ENCODE data around the gene NSMCE1.
"Not testable (repeated sequence)": the region's sequence is repeated elsewhere in the genome, so short reads cannot be mapped to it uniquely, and the experiment has no call there.

Gene NSMCE1

DNA sequence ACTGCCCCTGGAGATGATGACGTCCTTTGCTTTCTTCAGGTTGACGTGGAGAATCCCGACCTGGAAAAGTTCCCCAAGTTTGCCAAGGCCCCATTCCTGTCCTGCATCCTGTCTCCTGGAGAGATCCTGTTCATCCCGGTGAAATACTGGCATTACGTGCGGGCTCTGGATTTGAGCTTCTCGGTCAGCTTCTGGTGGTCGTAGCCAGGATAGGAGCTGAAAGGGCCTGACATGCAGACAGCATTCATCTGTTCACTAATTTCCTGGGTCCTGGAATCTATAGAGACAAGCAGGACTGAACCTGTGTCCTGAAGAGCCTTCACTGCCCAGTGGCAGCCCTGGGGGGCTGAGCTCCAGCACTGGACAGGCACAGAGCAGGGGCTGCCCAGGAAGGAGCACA is 48.0 kb downstream of the NSMCE1 start:
- DNase-seq (ENCODE audit: low read depth in 2 of 2, low spot score in 1 of 2), result no peak

DNA sequence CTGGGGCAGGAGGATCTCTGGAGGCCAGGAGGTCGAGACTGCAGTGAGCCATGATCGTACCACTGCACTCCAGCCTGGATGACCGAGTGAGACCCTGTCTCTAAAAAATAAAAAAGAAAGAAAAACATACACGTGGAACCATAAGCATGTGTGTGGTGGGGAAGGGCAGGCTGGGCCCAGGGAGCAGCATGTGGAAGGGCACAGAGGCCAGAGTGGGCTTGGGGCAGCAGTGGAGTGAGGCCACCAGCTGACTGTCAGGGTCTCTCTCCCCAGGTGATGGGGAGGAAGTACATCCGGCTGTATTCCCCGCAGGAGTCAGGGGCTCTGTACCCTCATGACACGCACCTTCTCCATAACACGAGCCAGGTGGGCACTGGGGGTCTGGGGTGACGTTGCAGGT is 48.5 kb downstream of the NSMCE1 start:
- no peak for DNase-seq (ENCODE audit: low read depth in 2 of 2, low spot score in 1 of 2)

DNA sequence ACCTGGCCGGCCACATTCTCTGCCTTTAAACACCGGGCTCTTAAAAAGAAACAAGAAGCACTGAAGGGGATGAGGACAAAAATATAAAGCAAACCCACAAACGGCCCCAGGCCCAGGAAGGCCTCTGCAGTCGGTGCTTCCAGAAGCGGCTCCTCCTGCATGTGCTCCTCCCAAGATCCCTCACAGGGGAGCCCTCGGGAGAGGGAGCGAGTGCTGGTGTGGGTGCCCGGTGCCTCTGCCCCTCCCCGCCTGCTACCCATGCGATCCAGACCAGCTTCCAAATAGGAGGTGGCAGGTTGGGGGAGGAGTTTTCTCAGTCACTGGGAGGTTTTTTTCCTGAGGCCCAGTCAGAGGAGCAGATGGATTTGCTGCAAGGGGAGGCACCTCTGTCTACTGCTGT is 49.4 kb downstream of the NSMCE1 start:
- DNase-seq (ENCODE audit: low read depth in 2 of 2, low spot score in 1 of 2), result no peak

DNA sequence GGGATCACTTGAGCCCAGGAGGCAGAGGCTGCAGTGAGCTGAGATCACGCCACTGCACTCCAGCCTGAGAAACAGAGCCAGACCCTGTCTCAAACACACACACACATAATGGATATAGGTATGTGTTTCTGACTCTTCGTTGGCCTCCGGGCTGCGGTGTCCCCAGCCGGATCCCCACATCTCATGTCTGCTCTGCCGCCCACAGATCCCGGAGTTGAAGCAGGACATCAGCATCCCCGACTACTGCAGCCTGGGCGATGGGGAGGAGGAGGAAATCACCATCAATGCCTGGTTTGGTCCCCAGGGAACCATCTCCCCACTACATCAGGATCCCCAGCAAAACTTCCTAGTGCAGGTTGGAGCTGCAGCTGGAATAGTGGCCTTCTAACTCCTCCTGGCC is 49.8 kb downstream of the NSMCE1 start:
- DNase-seq (ENCODE audit: low read depth in 2 of 2, low spot score in 1 of 2), result no peak

DNA sequence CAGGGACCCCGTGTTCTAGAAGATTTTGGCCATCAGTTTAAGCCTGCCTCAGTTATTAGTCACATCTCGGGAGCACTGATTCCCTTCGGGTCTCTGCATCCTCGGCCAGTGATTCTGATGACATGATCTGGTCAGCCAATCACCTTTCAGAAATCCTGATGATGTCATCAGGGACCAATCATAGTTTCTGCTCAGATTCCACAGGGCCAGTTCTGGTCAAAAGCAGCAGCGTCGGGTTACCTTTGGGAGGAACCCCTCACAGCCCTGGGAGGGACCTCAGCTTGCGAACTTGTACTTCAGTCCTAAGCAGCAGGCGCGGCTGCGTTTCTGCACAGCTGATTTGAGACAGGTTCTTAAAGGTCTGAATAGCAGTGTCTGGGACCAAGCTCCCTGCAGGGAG is 51.3 kb downstream of the NSMCE1 start:
- DNase-seq (ENCODE audit: low read depth in 2 of 2, low spot score in 1 of 2), result no peak

DNA sequence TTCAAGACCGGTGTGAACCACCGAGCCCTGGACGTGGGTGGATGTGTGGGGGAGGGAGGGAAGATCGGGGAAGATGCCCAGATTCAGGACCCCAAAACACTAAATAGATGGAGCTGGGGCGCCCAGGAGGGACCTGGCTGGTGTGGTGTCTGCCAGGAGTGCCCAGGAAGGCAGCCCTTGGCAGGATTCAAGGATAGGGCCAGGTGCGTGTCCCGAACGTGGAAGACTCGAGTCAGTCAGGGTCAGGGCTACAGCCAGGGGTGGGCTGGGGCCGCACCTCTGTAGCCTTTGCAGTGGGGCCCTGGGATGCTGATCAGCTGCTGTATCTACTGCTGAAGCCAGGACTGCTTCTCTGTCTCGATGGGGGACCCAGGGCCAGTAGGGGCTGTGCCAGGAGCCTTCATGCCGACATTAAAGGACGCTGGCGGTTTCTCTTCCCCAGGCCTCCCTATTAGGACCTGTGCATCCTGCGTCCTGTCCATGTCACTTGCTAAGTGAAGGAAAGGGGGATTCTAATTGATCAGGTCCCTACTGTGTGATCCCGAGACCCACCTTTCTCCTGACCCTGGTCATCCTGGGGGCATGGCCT is 52.2 kb downstream of the NSMCE1 start:
- no peak for DNase-seq (ENCODE audit: low read depth in 2 of 2, low spot score in 1 of 2)

DNA sequence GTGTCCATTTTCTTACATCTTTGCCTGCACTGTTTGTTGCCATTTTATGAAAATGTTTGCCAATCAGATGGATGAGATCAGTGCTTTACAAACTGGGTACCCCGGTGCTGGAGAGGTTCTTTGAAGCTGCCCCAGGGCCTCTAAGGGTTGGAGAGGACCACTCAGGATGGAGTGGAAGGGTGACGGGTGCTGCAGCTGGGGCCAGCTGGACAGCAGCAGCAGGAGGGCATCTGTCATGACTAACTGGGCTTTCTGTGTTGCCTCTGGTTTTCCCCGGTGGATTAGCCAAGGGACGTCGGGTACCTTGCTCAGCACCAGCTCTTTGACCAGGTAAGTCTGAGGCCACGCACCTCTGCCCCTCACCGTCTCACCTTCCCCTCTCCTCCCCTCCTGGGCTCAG is 52.9 kb downstream of the NSMCE1 start:
- no peak for DNase-seq (ENCODE audit: low read depth in 2 of 2, low spot score in 1 of 2)

DNA sequence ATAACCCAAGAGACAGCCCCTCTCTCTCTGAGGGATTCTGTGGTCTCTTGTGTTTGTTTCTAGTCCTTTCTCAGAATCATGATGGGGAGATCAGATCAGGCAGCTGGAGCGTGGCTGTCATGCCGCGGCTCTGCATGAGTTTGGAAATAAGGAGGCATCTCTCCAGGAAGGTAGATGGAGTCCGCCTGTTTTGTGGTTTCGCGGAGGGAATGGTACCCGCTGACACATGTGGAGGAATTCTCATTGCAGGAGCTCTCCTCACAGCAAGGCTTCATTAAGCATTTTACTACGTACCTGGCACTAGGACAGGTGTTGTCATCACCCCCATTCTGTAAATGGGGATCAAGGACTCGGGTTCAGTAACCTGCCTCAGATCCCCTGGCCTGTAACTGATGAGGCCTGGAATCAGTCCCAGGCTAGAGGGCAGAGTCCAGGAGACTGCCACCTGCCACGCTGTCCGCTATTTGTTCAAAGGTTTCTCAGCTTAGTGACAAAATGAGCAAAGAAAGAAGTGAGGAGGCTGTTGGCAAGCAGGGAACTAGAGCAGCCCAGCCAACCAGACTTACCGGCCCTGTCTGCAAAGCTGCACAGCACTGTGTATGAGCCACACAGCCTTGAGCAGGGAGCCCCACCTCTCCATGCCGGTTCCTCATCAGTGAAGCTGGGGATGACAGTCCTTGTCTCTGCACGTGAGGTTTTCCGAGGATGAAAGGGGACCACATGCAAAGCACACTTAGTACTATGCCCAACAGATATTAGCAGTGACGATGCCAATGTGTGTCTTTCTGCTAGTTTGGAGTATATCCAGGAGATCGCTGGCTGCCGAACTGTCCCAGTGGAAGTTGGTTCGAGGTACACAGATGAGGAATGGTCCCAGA is 54.2 kb downstream of the NSMCE1 start:
- DNase-seq (ENCODE audit: low read depth in 2 of 2, low spot score in 1 of 2), result no peak

DNA sequence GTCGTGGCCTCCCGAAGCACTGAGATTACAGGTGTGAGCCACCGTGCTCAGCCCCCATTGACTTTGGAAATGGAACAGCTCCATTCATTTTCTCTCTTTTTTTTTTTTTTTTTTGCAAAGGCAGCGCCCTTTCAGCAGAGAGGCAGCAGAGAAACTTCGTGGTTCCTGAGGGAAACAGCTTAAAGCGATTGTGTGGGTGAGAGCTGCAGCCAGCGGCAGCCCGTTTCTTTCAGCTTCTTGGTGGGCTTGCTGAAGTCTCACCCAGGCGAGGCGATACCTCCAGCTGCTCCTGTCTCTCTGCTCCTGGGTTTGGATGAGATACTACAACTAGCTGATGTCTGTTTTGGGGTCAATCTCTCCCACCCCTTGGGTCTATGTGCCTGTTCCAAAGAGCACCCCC is 57.5 kb downstream of the NSMCE1 start:
- no peak for DNase-seq (ENCODE audit: low read depth in 2 of 2, low spot score in 1 of 2)

DNA sequence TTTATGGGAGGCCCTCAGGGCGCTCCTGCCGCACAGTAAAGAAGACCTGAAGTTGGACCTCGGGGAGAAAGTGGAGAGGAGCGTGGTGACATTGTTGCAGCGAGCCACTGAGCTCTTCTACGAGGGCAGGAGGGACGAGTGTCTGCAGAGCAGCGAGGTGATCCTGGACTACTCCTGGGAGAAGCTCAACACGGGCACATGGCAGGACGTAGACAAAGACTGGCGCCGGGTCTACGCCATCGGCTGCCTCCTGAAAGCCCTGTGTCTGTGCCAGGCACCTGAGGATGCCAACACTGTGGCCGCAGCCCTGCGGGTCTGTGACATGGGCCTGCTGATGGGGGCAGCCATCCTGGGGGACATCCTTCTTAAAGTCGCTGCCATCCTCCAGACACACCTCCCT is 58.4 kb downstream of the NSMCE1 start:
- DNase-seq (ENCODE audit: low read depth in 2 of 2, low spot score in 1 of 2), result no peak

DNA sequence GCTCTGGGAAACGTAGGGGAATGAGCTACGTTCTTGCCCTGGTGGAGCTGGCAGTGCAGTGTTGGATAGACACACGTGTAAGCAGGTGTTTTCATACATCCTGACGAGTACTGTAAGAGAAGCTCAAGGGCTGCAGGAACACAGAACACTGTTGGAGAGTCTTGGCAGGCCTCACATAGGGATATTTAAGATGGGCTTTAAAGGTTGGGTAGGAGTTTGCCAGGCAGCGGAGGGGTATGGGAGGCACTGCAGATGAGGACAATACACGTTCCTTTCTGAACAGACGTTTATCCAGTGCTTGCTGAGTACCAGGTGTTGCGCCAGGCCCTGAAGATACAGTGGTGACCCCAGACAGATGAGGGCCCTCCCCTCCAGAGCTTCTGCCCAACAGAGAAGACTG is 59.0 kb downstream of the NSMCE1 start:
- DNase-seq (ENCODE audit: low read depth in 2 of 2, low spot score in 1 of 2), result no peak

DNA sequence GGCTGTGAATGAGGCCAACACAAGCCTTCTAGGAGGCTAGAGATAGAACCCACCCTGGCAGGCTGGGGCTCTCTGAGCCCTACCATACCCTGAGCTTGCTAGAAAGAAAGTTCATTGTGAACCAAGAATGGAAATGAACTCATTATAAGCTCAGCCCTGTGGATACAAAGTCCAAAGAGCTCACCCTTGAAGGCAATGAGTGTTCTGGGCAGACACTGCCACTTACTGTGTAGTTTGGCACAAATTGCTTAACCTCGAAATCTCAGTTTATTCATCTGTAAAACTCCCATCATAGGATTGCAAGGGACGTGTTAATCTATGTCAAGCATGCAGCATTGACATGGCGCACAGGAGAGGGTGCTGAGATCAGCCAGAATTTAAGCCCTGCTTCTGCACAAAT is 59.8 kb downstream of the NSMCE1 start:
- no peak for DNase-seq (ENCODE audit: low read depth in 2 of 2, low spot score in 1 of 2)

DNA sequence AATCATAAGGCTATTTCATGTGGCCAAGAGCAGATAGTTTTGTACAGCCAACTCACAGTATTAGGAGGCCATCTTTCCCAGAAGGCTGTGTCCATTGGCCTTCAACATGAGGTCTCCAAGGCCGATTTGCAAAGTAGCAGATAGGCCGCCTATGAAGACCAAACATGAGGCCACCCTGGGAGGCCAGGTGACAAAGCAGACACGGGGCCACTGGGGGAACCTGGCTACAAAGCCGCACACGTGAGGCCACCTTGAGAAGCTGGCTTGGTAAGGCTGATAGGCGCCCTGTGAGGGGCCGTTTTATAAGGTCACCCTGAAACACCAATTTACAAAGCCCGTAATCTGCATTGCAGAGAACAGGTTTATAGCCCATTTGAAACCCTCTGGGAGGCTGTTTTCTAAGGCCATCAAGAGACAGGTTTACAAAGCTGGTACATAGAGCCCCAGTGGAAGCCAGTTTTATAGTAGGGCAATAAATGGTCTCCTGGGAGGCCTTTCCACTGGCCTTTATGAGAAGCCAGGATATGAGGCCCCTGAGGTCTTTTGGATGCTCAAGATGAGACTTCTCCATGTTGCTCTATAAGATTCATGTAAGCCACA is 60.4 kb downstream of the NSMCE1 start:
- no peak for DNase-seq (ENCODE audit: low read depth in 2 of 2, low spot score in 1 of 2)

DNA sequence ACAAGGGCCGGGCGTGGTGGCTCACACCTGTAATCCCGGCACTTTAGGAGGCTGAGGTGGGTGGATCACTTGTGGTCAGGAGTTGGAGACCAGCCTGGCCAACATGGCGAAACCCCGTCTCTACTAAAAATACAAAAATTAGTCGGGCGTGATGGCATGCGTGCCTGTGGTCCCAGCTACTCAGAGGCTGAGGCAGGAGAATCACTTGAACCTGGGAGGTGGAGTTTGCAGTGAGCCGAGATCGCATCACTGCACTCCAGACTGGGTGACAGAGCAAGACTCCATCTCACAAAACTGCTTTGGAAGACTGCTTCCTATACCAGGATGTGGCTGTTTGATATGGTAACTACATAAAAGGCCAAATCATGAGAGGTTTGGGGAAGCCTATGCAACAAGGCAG is 61.5 kb downstream of the NSMCE1 start:
- not testable (repeated sequence) for DNase-seq (ENCODE audit: low read depth in 2 of 2, low spot score in 1 of 2)

DNA sequence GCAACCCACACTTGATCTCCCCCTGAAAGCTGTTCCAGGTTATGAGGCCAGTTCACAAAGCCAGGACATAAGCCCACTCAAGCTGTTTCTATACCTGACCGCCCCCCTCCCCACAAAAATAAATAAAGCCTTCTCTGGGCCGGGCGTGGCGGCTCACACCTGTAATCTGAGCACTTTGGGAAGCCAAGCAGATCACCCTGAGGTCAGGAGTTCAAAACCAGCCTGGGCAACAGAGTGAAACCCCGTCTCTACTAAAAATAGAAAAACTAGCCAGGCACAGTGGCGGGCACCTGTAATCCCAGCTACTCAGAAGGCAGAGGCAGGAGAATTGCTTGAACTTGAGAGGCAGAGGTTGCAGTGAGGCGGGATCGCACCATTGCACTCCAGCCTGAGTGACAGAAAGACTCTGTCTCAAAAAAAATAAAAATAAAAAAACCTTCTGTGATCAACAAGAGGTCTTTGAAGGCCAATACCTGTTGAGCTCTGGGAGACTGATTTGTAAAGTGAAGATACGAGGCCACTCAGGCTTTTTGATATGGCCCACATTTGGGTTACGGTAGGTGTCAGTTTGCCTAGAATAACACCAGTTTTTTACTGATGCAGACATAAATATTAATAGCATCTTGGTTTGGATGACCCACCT is 63.0 kb downstream of the NSMCE1 start:
- DNase-seq (ENCODE audit: low read depth in 2 of 2, low spot score in 1 of 2), result no peak

DNA sequence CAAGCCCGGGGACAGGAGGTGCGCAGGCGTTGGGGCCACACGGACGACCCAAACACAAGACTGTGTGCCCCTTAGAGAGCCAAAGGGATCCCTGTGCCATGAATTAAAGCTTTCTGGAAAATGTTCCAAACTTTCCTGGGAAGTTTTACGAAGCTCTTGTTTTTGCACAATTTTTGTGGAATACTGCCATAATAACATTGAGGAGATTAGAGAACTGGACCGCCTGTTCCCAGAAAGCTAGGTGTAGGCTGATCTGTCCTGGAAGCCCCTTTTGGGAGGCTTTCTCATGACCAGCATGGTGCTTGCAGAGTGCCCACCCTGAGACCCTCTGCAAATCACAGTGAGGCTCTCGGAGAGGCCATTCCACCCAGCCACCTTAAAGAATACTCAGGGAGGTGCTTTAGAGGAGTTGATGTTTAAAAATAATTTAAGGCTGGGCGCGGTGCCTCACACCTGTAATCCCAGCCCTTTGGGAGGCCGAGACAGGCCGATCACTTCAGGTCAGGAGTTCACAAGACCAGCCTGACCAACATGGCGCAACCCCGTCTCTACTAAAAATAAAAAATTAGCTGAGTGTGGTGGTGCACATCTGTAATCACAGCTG is 64.2 kb downstream of the NSMCE1 start:
- no peak for DNase-seq (ENCODE audit: low read depth in 2 of 2, low spot score in 1 of 2)

DNA sequence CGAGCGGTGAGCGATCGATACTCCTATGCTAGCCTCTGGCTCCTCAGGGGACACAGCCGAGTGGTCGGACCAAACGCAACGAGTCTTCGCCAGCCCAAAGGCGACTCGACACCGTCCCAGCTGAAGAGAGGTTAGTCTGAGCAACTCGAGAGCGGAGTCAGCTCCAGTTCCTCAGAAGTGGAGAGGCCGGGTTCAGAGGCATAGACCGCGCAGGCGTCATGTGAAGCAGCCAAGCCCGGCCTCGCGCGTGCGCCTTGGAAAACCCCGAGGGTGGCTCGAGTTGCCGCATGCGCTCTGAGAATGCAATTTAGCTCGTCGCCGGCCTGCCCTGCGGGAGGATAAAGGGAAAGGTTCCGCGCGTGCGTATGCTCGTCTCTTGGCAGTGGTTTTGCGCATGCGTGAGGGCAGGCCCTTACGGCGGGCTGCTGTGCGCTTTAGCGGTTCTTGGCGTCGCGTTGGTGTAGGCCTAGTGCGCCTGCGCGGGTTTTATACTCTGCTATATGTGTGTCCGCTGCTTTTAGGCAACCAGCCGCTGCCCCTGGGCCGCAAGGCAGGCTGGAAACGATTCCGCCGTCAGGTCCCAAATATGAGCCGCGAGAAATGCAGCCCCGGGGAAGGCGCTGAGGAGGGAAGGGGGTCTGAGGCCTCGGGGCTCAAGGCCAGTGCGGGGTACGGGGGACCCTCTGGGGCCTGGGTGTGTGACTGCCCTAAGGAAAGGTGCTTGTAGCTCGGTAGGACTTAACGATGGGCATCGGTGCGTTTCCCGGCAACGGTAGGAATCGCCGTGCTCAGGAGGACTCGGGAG is 64.9 kb downstream of the NSMCE1 start, which contains the start of gene KDM8:
Gene KDM8, plus strand, starts transcription at position 20 of the 805 bp plus-strand sequence. CDS start 6,598 bp downstream, outside the sequence.
- DNase-seq (ENCODE audit: low read depth in 2 of 2, low spot score in 1 of 2), result peak; percentile 98 to 99

DNA sequence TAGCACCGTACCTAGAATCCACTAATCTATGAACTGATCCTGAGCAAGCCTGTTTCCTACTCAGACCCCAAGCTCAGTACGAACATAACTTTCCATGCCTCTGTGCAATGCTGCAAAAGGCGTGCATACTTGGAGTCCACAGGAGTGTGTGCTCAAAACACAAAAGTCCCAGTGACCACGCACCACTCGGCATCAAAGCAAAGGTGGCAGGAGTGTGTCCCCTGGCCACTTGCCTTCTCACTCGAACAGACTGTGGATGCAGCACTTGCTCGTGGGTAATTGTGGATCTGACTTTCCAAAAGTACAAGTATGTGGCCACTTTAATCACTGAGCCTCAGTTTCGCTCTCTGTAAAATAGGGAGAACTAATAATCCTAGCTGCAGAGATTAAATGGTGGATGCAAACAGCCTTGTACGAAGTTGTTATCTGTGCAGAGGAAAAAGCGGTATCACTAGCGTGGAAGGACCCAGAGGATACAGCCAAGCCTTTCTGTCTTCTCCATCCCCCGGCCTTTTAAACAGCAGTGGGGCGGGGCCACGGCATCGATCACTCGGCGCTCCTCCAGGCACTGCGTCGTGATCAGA is 65.6 kb downstream of the NSMCE1 start:
- DNase-seq (ENCODE audit: low read depth in 2 of 2, low spot score in 1 of 2), result peak; percentile 76 to 77

DNA sequence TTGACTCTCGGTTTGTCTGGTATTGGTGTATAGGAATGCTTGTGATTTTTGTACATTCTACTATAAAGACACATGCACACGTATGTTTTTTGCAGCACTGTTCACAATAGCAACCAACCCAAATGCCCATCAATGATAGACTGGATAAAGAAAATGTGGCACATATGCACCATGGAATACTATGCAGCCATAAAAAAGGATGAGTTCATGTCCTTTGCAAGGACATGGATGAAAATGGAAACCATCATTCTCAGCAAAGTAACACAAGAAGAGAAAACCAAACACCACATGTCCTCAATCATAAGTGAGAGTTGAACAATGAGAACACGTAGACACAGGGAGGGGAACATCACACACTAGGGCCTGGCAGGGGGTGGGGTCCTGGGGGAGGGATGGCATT is 67.7 kb downstream of the NSMCE1 start:
- not testable (repeated sequence) for DNase-seq (ENCODE audit: low read depth in 2 of 2, low spot score in 1 of 2)

DNA sequence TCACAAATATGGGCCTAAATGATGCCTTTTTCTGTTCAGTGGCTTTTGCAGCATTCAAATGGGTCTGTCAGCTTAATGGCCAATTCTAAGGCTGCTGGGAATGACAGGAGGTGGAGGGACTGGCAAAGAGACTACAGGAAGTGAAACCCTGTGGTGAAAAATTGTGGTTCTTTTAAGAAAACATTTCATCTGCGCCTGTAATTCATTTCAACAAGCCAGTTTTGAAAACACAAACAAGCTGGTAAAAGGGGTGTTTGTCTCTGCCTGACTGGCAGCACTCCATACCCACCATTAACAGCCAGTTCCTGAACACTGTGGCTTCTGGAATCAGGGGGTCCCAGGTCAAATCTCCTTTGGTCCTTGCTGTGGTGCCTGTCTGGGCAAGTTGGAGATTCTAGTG is 68.8 kb downstream of the NSMCE1 start:
- DNase-seq (ENCODE audit: low read depth in 2 of 2, low spot score in 1 of 2), result no peak
